GM19372 (cell line): ENCODE results near the gene TLN1.

ENCODE experiments used
- ATAC-seq: cut with Tn5 transposase; IDR thresholded peaks from one replicate; pipeline ENCODE4 v1.9.1; 2021; ENCODE audit warnings: mild to moderate bottlenecking, low read depth, moderate library complexity; ENCODE audit not compliant: unreplicated experiment

The TLN1 gene

GRCh38 chr9:35673132-35674024, 58.6 kb downstream of the TLN1 start, which contains the start of gene CA9:
Gene CA9, plus strand, starts transcription at chr9:35673928. Its CDS starts 32 bp downstream, at chr9:35673960.
- ATAC-seq, result no peak

GRCh38 chr9:35669331-35670145, 62.5 kb downstream of the TLN1 start:
- ATAC-seq, result no peak

GRCh38 chr9:35667939-35668338, 64.1 kb downstream of the TLN1 start:
- no peak for ATAC-seq

GRCh38 chr9:35666549-35666948, 65.4 kb downstream of the TLN1 start:
- ATAC-seq, result no peak

GRCh38 chr9:35666045-35666444, 66.0 kb downstream of the TLN1 start:
- no peak for ATAC-seq

- no peak for ATAC-seq
Observed at GRCh38 chr9:35665471-35665818, 66.5 kb downstream of the TLN1 start.

- peak; percentile 88 for ATAC-seq
Observed at GRCh38 chr9:35664531-35665470, 67.2 kb downstream of the TLN1 start, which contains the start of gene ARHGEF39. Gene ARHGEF39, minus strand, starts transcription at chr9:35665195. Its CDS starts 26 bp downstream, at chr9:35665169.

GRCh38 chr9:35662437-35662836, 69.6 kb downstream of the TLN1 start:
- ATAC-seq, result no peak

GRCh38 chr9:35661756-35662350, 70.1 kb downstream of the TLN1 start:
- no peak for ATAC-seq

- ATAC-seq, result no peak
Observed at GRCh38 chr9:35660966-35661415, 71.0 kb downstream of the TLN1 start.

GRCh38 chr9:35659340-35659739, 72.7 kb downstream of the TLN1 start:
- ATAC-seq, result no peak

- no peak for ATAC-seq
Observed at GRCh38 chr9:35658968-35659220, 73.1 kb downstream of the TLN1 start.

GRCh38 chr9:35658137-35658967, 73.6 kb downstream of the TLN1 start, which contains the start of gene CCDC107:
Gene CCDC107, plus strand, starts transcription at chr9:35658292. Its CDS starts 88 bp downstream, at chr9:35658380.
- ATAC-seq, result peak; percentile 66

GRCh38 chr9:35657546-35658136, 74.4 kb downstream of the TLN1 start, which contains the start of gene RMRP:
Gene RMRP, minus strand, starts transcription at chr9:35658019.
- ATAC-seq, result peak; percentile 86

- no peak for ATAC-seq
Observed at GRCh38 chr9:35656831-35657545, 75.0 kb downstream of the TLN1 start.

GRCh38 chr9:35656348-35656747, 75.6 kb downstream of the TLN1 start:
- ATAC-seq, result no peak

GRCh38 chr9:35653611-35654010, 78.4 kb downstream of the TLN1 start:
- ATAC-seq, result no peak

GRCh38 chr9:35652829-35653209, 79.2 kb downstream of the TLN1 start:
- no peak for ATAC-seq
